Hippocampal formation (tissue), 2 donors: ENCODE results near the gene DDX47.
"Not testable (repeated sequence)": the region's sequence is repeated elsewhere in the genome, so short reads cannot be mapped to it uniquely, and the experiment has no call there.

Experiments
- DNase-seq, 2 donors: peaks; one replicate each; lab custom pipeline; 2025; lab: John Stamatoyannopoulos, UW

The DDX47 gene

DNA sequence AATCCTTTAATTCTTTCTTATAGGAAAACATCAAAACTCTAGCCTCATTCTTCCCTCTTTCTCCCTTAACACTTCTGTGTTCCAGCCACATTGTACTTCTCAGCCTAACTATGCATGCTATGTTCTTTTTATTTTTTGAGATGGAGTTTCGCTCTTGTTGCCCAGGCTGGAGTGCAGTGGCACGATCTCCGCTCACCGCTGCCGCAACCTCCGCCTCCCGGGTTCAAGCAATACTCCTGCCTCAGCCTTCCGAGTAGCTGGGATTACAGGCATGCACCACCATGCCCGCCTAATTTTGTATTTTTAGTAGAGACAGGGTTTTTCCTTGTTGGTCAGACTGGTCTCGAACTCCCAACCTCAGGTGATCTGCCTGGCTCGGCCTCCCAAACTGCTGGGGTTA lies 7.2 kb downstream of the DDX47 start:
- DNase-seq: not testable (repeated sequence)

- no peak for DNase-seq
These were observed 8.8 kb downstream of the DDX47 start for GRCh38 chr12:12821975-12822374.

DNA sequence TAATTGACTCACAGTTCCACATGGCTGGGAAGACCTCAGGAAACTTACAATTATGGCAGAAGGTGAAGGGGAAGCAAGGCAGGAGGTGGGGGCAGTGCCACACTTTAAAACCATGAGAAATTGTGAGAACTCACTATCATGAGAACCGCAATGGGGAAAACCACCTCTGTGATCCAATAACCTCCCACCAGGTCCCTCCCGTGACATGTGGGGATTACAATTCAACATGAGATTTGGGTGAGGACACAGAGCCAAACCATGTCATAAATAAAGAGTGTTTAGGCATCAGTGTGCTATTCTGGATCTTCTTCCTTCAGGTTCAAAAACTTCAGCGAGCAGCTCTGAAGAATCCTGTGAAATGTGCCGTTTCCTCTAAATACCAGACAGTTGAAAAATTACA lies 9.7 kb downstream of the DDX47 start:
- no peak for DNase-seq

GRCh38 chr12:12823300-12823699 lies 10.2 kb downstream of the DDX47 start:
- DNase-seq: no peak

DNA sequence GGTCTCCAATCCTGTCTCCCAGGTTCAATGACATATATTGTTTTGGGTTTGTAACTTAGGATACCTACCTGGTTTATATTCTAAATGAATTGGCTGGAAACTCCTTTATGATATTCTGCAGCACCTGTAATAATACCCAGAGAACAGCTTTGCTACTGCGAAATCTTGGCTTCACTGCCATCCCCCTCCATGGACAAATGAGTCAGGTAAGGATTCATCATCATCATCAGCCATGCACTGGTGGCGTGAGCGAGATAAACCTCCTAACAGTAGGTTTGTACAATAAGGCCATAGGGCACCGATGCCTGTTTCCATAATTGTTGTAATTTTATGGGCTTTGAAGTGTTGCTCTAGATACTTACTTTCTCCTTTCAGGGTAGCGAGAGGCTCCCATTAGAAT lies 10.7 kb downstream of the DDX47 start:
- DNase-seq: no peak

DNA sequence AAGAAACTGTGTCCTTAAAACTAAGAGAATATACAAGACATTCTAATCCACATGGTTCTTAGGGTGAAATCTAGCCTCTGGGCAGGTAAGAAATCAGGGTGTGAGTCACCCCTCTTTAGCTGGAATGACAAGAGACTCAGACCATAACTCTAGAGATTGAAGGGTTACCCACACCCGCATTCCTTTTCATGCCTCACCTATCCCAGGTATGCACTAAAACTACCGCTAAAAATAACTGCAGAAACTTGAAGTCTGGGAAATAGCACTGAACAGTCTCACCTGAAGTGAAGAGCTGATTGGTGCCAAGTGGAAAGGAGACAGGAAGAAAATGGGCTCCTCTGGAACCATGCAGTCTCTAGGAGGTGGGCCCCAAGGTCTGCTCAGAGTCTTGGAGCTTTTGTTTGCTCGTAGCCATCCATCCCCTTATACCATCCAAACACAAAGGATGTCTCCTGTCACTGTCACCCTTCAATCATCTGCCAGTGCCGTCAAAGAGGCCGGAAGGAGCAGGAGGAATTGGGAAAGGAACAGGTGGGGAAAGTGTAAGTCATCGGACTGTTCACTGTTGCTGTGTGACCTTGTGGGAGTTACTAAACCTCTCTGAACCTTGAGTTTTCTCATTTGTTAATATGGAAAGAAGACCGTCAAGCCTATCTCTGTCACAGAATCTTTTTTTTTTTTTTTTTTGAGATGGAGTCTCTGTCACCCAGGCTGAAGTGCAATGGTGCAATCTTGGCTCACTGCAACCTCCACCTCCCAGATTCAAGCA lies 22.4 kb downstream of the DDX47 start:
- no peak for DNase-seq

GRCh38 chr12:12836571-12836970 lies 23.4 kb downstream of the DDX47 start:
- no peak for DNase-seq

- no peak for DNase-seq
These were observed 24.1 kb downstream of the DDX47 start for GRCh38 chr12:12837025-12837812.

DNA sequence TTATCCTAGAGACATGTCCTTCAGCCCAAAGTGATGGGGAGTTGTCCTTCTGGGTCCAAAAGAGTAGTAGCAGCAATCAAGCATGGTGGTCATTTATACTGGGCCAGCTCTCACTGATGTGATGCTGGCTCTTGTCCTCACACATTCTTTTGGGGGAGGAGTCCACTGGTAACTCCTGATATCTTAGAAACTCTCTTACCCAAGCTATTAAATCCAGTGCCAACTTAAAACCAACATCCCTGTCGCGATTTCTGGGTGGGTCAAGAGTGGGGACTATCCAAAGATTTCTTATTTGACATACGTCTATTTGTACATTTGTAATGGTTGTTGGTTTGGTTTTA lies 24.6 kb downstream of the DDX47 start:
- no peak for DNase-seq

GRCh38 chr12:12839003-12839395 lies 25.9 kb downstream of the DDX47 start:
- DNase-seq: no peak

DNA sequence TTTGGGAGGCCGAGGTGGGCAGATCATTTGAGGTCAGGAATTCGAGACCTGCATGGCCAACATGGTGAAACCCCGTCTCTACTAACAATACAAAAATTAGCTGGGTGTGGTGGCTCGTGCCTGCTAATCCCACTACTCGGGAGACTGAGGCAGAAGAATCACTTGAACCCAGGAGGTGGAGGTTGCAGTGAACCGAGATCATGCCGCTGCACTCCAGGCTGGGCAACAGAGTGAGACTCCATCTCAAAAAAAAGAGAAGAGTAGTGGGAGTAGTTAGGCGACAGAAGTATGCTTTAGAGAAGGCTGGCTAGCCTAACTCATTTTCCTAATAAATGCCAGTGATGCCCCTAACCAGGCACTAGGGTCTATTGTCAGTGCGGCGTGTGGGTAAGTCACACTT lies 26.3 kb downstream of the DDX47 start:
- DNase-seq: not testable (repeated sequence)

GRCh38 chr12:12839873-12840579 lies 26.9 kb downstream of the DDX47 start:
- no peak for DNase-seq

- no peak for DNase-seq
These were observed 27.4 kb downstream of the DDX47 start for GRCh38 chr12:12840580-12840899.

- DNase-seq: not testable (repeated sequence)
These were observed 28.3 kb downstream of the DDX47 start for GRCh38 chr12:12841428-12841827.

DNA sequence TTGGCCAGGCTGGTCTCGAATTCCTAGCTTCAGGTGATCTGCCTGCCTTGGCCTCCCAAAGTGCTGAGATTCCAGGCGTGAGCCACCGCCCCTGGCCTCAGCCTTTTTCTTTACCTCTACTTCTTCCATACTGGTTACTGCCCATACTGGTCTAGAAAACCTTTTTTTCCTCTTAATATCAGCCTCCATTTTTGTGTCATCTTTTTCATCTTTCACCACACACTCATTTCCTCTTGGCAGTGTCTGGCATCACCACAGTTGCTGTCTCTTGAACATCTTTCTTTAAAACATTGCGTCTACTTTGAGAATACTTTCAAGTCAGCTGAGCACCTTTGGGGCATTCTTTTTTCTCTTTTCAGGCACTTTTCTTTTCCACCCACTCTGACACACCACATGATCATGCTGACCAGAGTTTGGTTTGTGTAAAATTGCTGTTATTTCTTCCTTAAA lies 32.7 kb downstream of the DDX47 start:
- no peak for DNase-seq

DNA sequence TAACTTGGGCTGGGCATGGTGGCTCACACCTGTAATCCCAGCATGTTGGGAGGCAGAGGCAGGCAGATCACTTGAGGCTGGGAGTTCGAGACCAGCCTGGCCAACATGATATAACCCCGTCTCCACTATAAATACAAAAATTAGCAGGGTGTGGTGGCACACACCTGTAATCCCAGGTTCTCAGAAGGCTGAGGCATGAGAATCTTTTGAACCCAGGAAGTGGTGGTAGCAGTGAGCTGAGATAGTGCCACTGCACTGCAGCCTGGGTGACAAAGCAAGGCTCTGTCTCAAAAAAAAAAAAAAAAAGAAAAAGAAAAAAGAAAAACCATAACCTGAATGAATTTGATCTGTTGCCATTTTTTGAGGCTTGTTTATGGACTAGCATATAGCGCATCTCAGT lies 33.6 kb downstream of the DDX47 start:
- not testable (repeated sequence) for DNase-seq

GRCh38 chr12:12853435-12853834 lies 40.3 kb downstream of the DDX47 start:
- DNase-seq: no peak

- DNase-seq: no peak
These were observed 46.5 kb downstream of the DDX47 start for GRCh38 chr12:12859690-12860089.

- no peak for DNase-seq
These were observed 51.1 kb downstream of the DDX47 start for GRCh38 chr12:12864243-12864642.

- no peak for DNase-seq
These were observed 55.5 kb downstream of the DDX47 start for GRCh38 chr12:12868477-12869235.

- no peak for DNase-seq
These were observed 57.3 kb downstream of the DDX47 start for GRCh38 chr12:12870465-12870864.

DNA sequence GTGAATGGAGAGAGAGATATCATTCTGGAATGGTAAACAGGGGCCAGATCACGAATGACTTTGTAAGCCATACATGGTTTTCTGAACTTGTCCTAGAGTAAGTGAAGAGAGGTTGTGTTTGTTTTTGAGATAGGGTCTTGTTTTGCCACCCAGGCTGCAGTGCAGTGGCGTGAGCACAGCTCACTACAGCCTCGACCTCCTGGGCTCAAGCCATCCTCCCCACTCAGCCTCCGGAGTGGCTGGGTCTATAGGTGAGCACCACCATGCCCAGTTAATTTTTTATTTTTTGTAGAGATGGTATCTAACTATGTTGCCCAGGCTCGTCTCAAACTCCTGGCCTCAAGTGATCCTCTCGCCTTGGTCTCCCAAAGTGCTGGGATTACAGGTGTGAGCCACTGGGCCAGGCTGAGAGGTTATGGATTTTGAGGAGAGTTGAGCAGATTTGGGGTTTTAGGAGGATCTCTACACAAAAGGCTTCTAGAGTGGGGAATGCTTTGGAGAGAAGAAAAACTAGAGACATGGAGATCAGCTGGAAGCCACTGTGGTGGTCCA lies 58.5 kb downstream of the DDX47 start:
- DNase-seq: no peak
